Panc1 (cell line): Measurements from ENCODE around the gene TLR1. TPM values are rescaled to one million over a fixed set of nuclear protein-coding genes. Genes with fewer than 3 reads are reported as not detected.
A peak's percentile ranks its signal among the peaks of the same experiment; 100 is the strongest.

ENCODE experiments used
- ATAC-seq: fragments of 200-7000 bp; cut with Tn5 transposase; 2 replicates; pipeline ENCODE4 v1.9.1; 2020; ENCODE audit warnings: mild to moderate bottlenecking, moderate library complexity
- BruUV-seq: library from RNA; stranded (reverse); fragments of 400-500 nt; replicated peaks from 2 replicates; lab custom pipeline; 2021; lab: Mats Ljungman, UMichigan
- CTCF ChIA-PET: fragments of 300-600 bp; sonication (Branson Sonifier 250); formaldehyde crosslinking; loops from one replicate; lab custom pipeline; 2022; ENCODE audit warnings: antibody characterized with exemption; lab: Charles Lee
- POLR2A ChIA-PET: fragments of 300-600 bp; sonication (Branson Sonifier 250); formaldehyde crosslinking; loops from one replicate; lab custom pipeline; 2022; ENCODE audit warnings: antibody characterized with exemption; lab: Charles Lee
- DNase-seq: peaks from one replicate; pipeline ENCODE4 v3.0.0-alpha.2; 2010; ENCODE audit warnings: low read depth, low spot score
- H3K27ac ChIP-seq: 2 replicates; pipeline ENCODE4 v1.5.1; 2011; ENCODE audit warnings: mild to moderate bottlenecking, low read length, inconsistent platforms
- H3K27me3 ChIP-seq: fragments of 200-500 bp; sonication (Bioruptor generic); 2 replicates; pipeline ENCODE4 v1.6.0; 2014; ENCODE audit warnings: low read length, inconsistent platforms; ENCODE audit not compliant: control insufficient read depth, insufficient read depth
- H3K36me3 ChIP-seq: fragments of 200-500 bp; sonication (Bioruptor generic); 2 replicates; pipeline ENCODE4 v1.5.1; 2014; ENCODE audit warnings: inconsistent platforms, mild to moderate bottlenecking, low read length, moderate library complexity; ENCODE audit not compliant: control insufficient read depth, insufficient read depth
- H3K4me1 ChIP-seq: 2 replicates; pipeline ENCODE4 v1.5.1; 2011; ENCODE audit warnings: inconsistent platforms, mild to moderate bottlenecking, low read length, moderate library complexity; ENCODE audit not compliant: control insufficient read depth, insufficient read depth
- H3K4me3 ChIP-seq, 2 experiments: 2 replicates each; pipeline ENCODE4 v1.5.1; 2011 to 2012; ENCODE audit warnings: low read depth in 2 of 2, low read length in 2 of 2, mild to moderate bottlenecking in 2 of 2, inconsistent platforms in 1 of 2, moderate library complexity in 1 of 2
- H3K9me3 ChIP-seq: fragments of 200-500 bp; sonication (Bioruptor generic); 2 replicates; pipeline ENCODE4 v1.5.1; 2014; ENCODE audit warnings: low read depth, mild to moderate bottlenecking, inconsistent platforms, low read length, moderate library complexity; ENCODE audit not compliant: control insufficient read depth, insufficient read depth
- POLR2AphosphoS5 ChIP-seq: IDR thresholded peaks from 2 replicates; pipeline ENCODE4 v1.6.1; 2012; ENCODE audit warnings: mild to moderate bottlenecking, low read depth, low read length, moderate library complexity
- SIN3A ChIP-seq: IDR thresholded peaks from 2 replicates; pipeline ENCODE4 v1.6.1; 2012; ENCODE audit warnings: low read depth, mild to moderate bottlenecking, low read length, moderate library complexity, borderline replicate concordance; ENCODE audit not compliant: insufficient read depth
- TCF7L2 ChIP-seq: IDR thresholded peaks from 2 replicates; pipeline ENCODE4 v1.6.1; 2011; ENCODE audit warnings: mild to moderate bottlenecking, low read depth, low read length, inconsistent platforms
- in situ Hi-C: cut with HindIII; loops from 2 replicates; pipeline ENCODE4 v1.10.0; 2016; ENCODE audit warnings: low sequenced_read_pairs, low pct_unique_long_range_greater_than_20kb
- intact Hi-C: fragments of 100-400 bp; cut with micrococcal nuclease; formaldehyde crosslinking; loops from one replicate; pipeline ENCODE4 v1.10.0; 2022; ENCODE audit not compliant: unreplicated experiment
- total RNA-seq: library from RNA; stranded (reverse); gene quantifications from one replicate; pipeline ENCODE4 v1.2.1, GENCODE V29; 2021; ENCODE audit not compliant: unreplicated experiment
- TF ChIP-seq, protein P1 (sequence below): fragments of 450-650 bp; IDR thresholded peaks from 2 replicates; pipeline ENCODE4 v1.5.1; 2017; ENCODE audit warnings: mild to moderate bottlenecking
- TF ChIP-seq, protein P2 (sequence below), 2 experiments: IDR thresholded peaks; 2 replicates each; pipeline ENCODE4 v1.6.1; 2011 to 2012; ENCODE audit warnings: low read depth in 2 of 2, control low read depth in 1 of 2, low read length in 1 of 2, mild to moderate bottlenecking in 1 of 2, moderate library complexity in 1 of 2; ENCODE audit not compliant: insufficient read depth in 1 of 2

TLR1 gene
- total RNA-seq, 1 experiment from 2014 or later: 0.41 TPM

DNA sequence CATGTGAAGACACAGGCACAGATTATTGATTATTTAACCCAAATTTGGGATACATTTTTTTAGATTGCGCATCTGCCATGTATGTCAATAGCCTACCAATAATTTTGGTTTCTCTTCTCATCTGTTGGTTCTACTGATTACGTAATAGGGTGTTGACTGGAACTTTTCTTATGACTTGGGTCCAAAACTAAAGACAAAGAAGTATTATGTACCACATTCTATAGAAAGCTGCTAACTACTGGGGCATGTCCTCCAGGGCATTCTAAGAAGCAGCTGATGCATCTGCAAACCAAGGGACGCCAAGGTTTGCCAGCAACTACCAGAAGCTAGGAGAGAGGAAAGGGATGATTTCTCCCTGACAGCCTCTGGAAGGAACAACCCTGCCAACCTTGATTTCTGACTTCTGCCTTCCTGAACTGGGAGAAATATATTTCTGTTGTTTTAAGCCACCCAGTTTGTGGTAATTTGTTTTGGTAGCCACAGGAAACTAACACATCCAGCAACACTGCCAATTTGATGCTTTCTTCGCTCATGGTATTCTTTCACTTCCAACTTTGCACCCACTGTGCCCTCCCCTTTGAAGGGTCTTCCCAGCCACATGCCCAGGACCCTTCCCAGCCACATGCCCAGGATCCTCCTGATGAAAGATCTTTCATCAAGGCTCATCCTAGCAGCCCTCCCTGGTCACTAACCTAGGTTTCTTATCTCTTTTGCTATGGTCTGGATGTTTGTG lies 15.9 kb upstream of the TLR1 start:
- BruUV-seq: no TSS peak

DNA sequence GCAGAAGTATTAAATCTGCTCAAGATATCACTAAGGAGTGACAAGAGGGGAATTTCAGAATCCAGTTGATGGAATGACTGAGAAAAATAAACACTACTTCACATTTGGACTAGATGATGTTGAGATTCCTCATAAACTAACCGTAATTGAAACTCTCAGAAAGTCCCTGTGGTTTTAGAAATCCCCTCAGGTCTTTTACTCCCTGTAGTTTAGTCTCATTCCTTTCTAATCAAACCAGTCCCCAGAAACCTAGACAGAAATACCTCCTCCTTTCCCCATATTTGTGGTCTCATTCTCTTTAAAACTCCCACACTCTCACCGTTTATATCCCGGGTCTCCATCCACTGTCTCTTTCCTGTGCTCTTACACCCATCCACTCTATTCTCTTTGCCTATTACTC lies 15.0 kb upstream of the TLR1 start:
- ATAC-seq: peak; percentile 62
- no peak for DNase-seq
- H3K36me3 ChIP-seq: no peaks in the 10 kb centered on the region; the same call in 1 of the 2 replicates
- POLR2A ChIA-PET: no interaction called here
- H3K4me3 ChIP-seq: no peak overlapping the region
- no peaks in the 10 kb centered on the region for H3K27me3 ChIP-seq
- in situ Hi-C loops: no loop called here
- no peaks in the 10 kb centered on the region for H3K9me3 ChIP-seq
- H3K4me1 ChIP-seq: no peaks in the 10 kb centered on the region
- H3K27ac ChIP-seq: no peak overlapping the region
- BruUV-seq: no TSS peak
- CTCF ChIA-PET: no interaction called here
- intact Hi-C loops: no loop called here
- TF ChIP-seq POLR2AphosphoS5 (no peak), TCF7L2 (no peak), SIN3A (no peak)
- TF ChIP-seq, protein P1, sequence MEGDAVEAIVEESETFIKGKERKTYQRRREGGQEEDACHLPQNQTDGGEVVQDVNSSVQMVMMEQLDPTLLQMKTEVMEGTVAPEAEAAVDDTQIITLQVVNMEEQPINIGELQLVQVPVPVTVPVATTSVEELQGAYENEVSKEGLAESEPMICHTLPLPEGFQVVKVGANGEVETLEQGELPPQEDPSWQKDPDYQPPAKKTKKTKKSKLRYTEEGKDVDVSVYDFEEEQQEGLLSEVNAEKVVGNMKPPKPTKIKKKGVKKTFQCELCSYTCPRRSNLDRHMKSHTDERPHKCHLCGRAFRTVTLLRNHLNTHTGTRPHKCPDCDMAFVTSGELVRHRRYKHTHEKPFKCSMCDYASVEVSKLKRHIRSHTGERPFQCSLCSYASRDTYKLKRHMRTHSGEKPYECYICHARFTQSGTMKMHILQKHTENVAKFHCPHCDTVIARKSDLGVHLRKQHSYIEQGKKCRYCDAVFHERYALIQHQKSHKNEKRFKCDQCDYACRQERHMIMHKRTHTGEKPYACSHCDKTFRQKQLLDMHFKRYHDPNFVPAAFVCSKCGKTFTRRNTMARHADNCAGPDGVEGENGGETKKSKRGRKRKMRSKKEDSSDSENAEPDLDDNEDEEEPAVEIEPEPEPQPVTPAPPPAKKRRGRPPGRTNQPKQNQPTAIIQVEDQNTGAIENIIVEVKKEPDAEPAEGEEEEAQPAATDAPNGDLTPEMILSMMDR: no peak
- TF ChIP-seq, protein P2, sequence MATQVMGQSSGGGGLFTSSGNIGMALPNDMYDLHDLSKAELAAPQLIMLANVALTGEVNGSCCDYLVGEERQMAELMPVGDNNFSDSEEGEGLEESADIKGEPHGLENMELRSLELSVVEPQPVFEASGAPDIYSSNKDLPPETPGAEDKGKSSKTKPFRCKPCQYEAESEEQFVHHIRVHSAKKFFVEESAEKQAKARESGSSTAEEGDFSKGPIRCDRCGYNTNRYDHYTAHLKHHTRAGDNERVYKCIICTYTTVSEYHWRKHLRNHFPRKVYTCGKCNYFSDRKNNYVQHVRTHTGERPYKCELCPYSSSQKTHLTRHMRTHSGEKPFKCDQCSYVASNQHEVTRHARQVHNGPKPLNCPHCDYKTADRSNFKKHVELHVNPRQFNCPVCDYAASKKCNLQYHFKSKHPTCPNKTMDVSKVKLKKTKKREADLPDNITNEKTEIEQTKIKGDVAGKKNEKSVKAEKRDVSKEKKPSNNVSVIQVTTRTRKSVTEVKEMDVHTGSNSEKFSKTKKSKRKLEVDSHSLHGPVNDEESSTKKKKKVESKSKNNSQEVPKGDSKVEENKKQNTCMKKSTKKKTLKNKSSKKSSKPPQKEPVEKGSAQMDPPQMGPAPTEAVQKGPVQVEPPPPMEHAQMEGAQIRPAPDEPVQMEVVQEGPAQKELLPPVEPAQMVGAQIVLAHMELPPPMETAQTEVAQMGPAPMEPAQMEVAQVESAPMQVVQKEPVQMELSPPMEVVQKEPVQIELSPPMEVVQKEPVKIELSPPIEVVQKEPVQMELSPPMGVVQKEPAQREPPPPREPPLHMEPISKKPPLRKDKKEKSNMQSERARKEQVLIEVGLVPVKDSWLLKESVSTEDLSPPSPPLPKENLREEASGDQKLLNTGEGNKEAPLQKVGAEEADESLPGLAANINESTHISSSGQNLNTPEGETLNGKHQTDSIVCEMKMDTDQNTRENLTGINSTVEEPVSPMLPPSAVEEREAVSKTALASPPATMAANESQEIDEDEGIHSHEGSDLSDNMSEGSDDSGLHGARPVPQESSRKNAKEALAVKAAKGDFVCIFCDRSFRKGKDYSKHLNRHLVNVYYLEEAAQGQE (IDR thresholded peaks at IDR 0.05; ENCODE audit: insufficient read depth in 1 of 2, low read depth in 2 of 2, low read length in 1 of 2): no peak

More for the DNA sequence above, 15.9 kb upstream of the TLR1 start:
- in situ Hi-C loops (no loop called here), intact Hi-C loops (no loop called here)
- ATAC-seq (no peak), DNase-seq (no peak)
- no peak overlapping the region for H3K4me3 ChIP-seq
- H3K27ac ChIP-seq: no peak overlapping the region
- H3K36me3 ChIP-seq: no peaks in the 10 kb centered on the region; the same call in 1 of the 2 replicates
- no peaks in the 10 kb centered on the region for H3K27me3 ChIP-seq
- no peaks in the 10 kb centered on the region for H3K4me1 ChIP-seq
- no peaks in the 10 kb centered on the region for H3K9me3 ChIP-seq
- TF ChIP-seq, protein P1: no peak
- TF ChIP-seq, protein P2 (IDR thresholded peaks at IDR 0.05; ENCODE audit: insufficient read depth in 1 of 2, low read depth in 2 of 2, low read length in 1 of 2): no peak
- TF ChIP-seq TCF7L2: no peak
- no peak for TF ChIP-seq POLR2AphosphoS5
- TF ChIP-seq SIN3A: no peak
- ChIA-PET POLR2A (no interaction called here), CTCF (no interaction called here)
